Measurements from ENCODE around the gene RBM20. TPM values are rescaled to one million over a fixed set of nuclear protein-coding genes. Genes with fewer than 3 reads are reported as not detected.

RBM20 gene
- total RNA-seq, 1 donor from 2014 or later: 105 TPM

DNA sequence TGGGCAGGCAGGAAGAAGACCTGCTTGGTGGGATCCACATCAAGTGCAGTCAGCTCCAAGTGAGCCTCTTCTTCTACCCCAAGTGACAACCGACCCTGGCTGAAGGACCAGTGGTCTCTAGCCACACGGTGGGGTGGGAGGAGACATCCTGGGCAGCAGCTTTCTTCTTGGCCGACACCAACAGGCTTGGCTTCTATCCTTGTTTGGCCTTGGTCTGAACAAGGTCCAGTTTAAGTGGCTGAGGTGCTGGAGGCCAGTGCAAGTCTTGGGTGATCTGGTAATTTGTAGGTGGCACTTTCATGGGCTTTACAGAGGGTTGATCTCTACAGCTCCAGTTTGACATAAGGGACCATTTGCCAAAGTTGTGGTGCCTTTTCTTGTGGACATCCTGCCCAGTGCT, 164.0 kb downstream of the RBM20 start:
- intact Hi-C loops (cut with DNase I): no loop called here
- no peak for DNase-seq (ENCODE audit: low spot score)

DNA sequence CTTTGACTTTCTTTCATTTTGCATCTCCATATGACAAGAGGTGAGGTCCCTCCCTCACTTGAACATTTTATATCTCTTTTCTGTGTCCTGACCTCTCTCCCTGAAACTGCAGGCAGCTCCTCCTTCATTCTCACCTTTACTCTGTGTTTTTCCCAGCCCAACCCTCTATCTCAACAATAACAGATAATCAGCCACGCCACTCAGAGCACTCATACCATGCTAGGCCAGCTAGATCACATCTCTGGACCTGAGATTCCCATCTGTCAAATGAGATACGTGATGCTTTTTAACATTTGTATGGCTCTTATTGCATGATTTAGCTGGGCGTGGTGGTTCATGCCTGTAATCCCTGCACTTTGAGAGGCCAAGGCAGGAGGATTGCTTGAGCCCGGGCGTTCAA, 164.5 kb downstream of the RBM20 start:
- no peak for DNase-seq (ENCODE audit: low spot score)
- intact Hi-C loops (cut with DNase I): no loop called here

DNA sequence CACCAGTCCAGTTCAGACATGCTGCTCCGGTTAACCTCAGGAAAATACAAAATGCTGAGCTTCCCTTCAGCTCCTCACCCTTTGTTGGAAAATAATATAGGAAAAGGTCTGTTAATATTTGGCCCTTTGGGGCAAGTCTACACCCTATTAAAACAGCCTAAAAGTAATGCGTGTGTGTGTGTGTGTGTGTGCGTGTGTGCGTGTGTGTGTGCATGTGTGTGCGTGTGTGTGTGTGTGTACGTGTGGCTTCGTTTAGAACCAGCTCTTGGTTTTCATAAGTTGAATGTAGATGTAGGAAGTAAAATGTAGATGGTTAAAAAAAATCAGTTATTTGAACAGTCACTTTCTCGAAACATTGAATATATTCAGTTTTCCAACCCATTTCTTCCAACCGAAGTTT, 166.5 kb downstream of the RBM20 start:
- DNase-seq (ENCODE audit: low spot score): no peak
- intact Hi-C loops (cut with DNase I): no loop called here

DNA sequence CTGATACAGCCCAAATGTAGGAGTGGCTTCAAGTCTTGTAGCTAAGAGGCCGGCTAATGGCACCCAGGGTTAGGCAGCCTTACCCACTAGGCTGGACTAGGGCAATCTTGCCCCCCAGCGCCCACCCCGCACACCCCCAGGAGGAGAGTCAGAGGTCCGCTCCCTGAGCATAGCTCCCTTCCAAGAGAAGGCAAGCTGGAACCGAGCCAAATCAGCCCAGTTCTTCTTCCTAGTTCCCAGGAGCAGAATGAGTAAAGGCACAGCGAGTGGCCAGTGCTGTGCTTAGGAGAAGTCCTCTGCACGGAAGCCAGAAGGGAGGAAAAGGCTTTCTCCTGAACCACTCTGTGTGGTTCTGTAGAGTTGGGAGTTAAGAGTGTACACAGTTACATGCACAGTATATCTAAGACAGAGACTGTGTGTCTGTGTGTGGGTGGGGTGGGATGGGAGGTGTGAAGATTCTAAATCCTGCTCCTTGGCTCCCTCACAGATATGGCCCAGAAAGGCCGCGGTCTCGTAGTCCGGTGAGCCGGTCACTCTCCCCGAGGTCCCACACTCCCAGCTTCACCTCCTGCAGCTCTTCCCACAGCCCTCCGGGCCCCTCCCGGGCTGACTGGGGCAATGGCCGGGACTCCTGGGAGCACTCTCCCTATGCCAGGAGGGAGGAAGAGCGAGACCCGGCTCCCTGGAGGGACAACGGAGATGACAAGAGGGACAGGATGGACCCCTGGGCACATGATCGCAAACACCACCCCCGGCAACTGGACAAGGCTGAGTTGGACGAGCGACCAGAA, 167.8 kb downstream of the RBM20 start:
- no peak for DNase-seq (ENCODE audit: low spot score)
- intact Hi-C loops (cut with DNase I): no loop called here

DNA sequence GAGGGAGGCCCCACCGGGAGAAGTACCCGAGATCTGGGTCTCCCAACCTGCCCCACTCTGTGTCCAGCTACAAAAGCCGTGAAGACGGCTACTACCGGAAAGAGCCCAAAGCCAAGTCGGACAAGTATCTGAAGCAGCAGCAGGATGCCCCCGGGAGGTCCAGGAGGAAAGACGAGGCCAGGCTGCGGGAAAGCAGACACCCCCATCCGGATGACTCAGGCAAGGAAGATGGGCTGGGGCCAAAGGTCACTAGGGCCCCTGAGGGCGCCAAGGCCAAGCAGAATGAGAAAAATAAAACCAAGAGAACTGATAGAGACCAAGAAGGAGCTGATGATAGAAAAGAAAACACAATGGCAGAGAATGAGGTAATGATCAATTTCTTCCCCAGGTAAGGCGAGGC, 168.4 kb downstream of the RBM20 start:
- intact Hi-C loops (cut with DNase I): no loop called here
- DNase-seq (ENCODE audit: low spot score): no peak

DNA sequence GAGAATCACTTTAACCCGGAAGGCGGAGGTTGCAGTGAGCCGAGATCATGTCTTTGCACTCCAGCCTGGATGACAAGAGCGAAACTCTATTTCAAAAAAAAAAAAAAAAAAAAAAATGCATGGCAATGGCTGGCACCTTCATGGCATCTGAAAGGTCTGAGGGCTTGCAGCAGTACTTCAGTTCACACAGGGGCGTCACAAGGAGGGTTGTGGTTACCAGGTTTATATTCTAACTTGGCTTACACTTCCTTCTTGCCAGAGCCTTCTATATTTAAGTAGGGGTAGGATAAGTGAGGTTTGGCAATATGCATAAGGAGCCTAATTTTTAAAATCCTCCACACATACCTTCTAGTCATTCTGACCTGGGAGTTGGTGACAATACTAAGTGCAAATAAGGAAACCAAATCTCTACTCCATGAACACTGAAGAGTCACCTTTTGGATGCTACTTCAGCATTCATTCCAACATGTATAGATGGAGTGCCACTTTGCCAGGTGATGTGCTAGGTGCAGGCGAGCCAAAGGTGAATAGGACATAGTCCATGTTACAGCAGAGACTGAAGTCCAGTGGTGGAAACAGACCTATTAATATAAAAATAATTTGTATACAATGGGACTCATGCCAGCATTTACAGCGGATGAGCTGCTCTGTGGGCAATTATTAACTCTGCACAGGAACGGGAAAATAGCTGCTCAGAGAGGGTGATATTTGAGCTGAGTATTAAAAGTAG, 169.8 kb downstream of the RBM20 start:
- intact Hi-C loops (cut with DNase I): no loop called here
- DNase-seq (ENCODE audit: low spot score): no peak

DNA sequence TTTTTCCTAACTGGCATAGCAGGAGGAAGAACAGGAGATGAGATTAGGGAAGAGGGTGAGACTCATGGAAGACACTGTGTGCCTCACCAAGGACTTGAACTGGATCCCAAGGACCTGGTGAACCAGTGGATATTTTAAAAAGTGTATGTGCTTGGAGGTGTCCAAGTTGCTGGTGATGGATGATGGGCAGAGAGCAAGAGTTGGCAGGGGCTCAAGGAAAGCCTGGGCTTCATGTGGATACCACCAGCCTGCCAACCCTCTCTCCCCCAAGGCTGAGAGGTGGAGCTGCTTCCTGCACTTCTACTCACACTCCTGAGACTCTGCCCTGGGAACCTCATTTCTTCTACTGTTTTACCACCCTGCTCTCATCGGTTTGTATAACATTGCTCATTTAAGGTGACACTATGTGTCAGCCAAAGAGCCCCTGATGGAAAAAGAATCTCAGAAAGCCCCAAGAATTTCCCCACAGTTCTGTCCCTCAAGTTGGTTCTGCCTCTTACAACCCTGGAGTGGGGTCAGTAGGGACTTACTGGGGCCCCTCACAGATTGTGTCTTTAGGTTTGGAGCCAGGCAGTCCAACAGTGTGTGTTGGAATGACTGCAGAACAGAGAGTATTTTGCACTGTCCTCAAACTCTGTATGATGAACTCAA, 171.3 kb downstream of the RBM20 start:
- DNase-seq (ENCODE audit: low spot score): no peak
- intact Hi-C loops (cut with DNase I): no loop called here

DNA sequence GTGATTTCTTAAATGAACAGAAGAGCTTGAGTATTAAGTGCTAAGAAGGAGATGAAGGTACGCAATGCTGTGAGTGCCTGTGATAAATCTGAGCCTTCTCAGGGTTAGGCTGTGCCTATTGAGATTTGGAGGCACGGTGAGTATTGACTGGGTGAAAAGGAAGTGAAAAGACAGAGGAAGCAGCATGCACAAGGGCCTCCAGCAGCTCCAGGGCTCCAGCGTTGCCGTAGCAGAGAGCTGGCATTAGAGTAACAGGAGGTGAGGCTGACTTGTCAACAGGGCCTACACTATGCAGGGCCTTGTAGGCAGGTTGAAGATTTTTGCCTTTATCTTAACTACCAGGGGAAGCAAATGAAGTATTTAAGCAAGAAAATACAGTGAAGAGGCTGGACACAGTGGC, 173.5 kb downstream of the RBM20 start:
- intact Hi-C loops (cut with DNase I): no loop called here
- DNase-seq (ENCODE audit: low spot score): no peak

DNA sequence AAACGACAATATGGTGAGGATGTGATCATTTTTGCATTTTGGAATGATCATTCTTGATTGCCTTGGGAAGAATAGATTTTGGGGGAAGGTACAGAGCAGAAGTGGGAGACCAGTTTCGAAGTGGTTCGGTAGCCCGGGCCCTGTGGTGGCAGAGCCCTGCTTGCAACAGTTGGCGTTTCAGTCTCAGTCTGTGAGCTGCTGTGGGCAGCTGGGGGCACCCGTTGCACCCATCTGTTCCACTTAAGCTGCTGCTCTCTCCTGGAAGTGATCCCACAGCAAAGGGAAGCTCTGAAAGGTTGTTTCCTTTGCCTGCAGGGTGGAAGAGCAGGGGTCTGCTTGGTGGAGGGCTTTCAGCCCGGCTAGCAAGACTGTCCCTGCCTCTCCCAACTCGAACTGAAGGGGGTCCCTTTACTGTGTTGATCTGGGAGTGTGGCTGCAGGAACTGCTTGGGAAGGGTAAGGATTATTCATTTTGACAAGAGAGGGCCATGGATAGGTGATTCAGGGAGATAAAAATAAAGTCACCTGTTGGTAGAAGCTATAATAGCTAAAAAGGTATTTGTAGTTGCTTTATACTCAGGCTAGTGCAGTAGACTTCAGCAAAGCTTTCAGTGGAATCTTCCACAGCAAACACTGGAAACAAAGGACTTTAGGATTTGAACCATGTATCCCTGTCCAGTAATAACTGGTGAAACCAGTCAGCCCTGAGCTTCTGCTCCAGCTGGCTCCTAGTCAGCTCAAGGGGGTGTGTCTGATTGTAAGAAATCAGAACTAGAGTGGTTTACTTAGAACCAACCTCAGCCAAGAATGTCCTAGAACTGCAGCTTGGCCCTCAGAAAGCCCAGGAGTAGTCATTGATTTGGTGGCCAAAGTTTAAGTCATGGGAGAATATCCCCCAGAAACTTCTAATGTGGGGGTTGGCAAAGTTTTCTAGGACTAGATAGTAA, 174.4 kb downstream of the RBM20 start:
- no peak for DNase-seq (ENCODE audit: low spot score)
- intact Hi-C loops (cut with DNase I): no loop called here

DNA sequence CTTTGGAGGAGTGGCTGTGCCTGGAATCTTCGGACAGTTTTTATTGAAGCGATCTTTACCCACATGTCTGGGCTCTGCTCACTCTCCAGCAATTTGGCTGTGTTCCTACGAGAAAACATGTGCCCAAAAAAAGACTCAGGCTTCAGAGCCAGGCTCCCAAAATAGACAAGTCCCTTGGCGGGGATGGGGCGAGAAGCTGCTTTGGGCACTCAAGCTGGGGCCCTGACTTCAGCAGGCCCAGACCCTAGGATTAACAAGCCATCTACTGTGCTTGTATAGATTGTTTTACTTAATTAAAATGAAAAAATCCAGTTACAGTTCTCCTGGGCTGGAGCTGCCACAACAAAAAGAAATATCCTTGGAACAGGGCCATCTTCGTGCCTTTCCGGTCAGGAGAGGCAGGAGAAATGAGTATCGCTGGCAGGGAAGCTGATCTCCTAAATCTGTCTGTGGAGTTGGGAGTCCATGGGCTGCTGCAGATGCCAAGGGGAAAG, 176.2 kb downstream of the RBM20 start:
- intact Hi-C loops (cut with DNase I): loop anchor here (5.0 kb wide), 1 partner anchor 52 kb away; the partner anchor contains the start of gene PDCD4
- peak; percentile 82 for DNase-seq (ENCODE audit: low spot score)

DNA sequence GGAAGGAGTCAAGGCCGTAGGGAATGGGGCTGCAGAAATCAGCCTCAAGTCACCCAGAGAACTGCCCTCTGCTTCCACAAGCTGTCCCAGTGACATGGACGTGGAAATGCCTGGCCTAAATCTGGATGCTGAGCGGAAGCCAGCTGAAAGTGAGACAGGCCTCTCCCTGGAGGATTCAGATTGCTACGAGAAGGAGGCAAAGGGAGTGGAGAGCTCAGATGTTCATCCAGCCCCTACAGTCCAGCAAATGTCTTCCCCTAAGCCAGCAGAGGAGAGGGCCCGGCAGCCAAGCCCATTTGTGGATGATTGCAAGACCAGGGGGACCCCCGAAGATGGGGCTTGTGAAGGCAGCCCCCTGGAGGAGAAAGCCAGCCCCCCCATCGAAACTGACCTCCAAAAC, 177.4 kb downstream of the RBM20 start:
- DNase-seq (ENCODE audit: low spot score): no peak
- intact Hi-C loops (cut with DNase I): loop anchor here (5.0 kb wide), 1 partner anchor 51 kb away; the partner anchor contains the start of gene PDCD4

DNA sequence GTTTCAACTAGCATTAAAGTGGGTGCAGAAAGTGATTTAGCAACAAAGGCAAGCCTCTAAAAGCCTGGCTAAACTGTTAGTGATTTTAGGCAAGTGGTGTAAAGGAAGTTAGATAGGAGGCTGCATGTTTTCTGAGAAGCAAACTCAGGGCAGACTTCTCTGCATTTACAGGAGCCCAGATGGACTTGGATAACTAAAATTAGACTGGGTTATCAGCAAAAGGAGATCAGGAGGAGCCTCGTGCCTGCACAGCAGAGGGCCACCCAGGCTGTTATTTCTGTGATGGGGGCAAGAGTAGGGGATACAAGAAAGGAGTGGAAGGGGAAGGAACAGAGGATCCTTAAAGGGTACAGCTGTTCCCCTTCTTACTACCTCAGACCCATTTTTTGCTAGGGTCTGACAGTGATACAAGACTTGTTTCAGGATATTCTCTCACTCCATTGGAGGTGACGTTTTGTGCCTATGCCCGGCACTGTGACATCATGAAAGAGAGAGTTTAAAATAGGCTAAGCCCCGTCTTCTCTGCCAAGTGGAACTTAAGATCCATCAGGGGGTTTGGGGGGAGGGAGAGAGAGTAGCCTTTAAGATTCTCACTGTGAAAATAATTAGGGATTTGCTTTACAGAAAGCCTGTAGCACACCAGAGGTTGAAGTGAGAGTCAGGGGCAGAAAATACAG, 178.0 kb downstream of the RBM20 start:
- no peak for DNase-seq (ENCODE audit: low spot score)
- intact Hi-C loops (cut with DNase I): loop anchor here (5.0 kb wide), 1 partner anchor 50 kb away; the partner anchor contains the start of gene PDCD4

DNA sequence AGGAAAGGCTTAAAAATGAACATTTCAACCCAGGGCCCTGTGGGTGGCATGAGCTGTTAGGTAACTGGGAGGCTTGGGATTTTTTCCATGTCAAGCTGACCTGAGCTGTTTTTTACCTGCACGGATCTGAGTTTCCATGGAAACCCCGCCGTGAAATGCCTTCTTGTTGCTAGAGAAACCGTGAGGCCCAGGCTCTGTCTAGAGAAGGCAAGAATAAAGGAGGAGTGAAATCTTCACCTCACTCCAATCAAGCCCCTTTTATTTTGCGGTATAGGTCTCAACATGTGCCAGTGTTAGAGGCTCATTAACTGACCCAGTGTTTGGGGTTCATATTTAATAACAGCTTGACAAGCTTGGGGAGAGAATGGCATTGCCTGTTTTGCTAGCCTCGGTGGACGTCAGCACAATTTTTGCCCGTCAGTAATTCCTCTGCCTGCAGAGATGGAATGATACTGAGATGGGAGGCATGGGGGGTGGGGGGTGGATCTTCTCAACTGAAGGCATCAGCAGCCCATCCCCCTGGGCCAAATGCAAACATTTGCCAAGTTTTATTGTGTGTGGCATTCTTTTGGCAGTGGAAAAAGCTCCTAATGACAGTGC, 178.7 kb downstream of the RBM20 start:
- DNase-seq (ENCODE audit: low spot score): no peak
- intact Hi-C loops (cut with DNase I): loop anchor here (5.0 kb wide), 1 partner anchor 49 kb away; the partner anchor contains the start of gene PDCD4

DNA sequence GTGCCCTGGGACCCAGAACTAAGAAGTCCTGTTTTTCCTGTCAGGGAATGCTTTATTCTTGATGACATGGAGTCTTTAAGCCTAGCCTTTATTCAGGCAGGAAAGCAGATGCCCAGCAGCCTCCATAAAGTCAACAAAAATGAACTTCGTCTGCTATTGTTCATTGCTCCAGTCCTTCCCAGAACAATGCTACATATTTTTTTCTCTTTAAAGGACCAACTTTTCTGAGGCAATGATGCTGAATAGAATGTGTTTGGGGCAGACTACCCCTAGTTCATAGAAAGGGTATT, 180.0 kb downstream of the RBM20 start:
- DNase-seq (ENCODE audit: low spot score): no peak
- intact Hi-C loops (cut with DNase I): loop anchor here (5.0 kb wide), 1 partner anchor 48 kb away; the partner anchor contains the start of gene PDCD4

DNA sequence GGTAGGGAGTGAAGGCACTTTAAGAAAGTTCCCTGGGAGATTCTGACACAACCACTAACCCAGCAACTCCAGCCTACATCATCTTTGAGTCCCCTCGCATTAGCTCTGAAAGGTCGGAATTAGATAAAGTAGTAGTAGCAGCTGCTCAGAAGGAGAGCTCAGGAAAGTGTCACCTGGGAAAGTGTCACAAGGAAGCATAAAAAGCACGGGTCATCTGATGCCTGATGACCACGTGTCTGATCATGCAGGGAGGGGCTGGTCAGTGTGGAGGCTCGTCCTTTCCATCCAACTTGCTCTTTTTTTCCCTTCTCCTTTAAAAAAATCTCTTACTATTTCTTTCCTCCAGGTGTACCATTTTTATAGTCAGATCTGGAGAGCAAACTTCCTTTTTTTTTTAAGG, 180.5 kb downstream of the RBM20 start:
- no peak for DNase-seq (ENCODE audit: low spot score)
- intact Hi-C loops (cut with DNase I): loop anchor here (5.0 kb wide), 1 partner anchor 48 kb away; the partner anchor contains the start of gene PDCD4

DNA sequence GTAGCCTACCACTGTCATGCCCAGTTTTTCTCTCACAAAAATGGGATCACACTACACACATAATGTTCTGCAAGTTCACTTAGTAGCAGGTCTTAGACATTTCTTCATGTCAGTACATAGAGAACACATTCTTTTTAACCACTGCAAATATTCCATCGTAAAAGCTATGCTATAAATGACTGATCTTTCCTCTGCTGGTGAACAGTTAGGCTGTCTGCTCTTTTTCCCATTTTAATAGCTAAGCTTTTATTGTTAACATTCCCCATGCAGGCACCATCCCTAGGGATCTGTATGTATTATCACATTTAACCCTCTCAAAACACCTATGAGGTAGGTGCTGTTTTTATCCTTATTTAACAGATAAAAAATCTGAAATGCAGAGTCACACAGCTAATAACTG, 181.4 kb downstream of the RBM20 start:
- no peak for DNase-seq (ENCODE audit: low spot score)
- intact Hi-C loops (cut with DNase I): no loop called here

DNA sequence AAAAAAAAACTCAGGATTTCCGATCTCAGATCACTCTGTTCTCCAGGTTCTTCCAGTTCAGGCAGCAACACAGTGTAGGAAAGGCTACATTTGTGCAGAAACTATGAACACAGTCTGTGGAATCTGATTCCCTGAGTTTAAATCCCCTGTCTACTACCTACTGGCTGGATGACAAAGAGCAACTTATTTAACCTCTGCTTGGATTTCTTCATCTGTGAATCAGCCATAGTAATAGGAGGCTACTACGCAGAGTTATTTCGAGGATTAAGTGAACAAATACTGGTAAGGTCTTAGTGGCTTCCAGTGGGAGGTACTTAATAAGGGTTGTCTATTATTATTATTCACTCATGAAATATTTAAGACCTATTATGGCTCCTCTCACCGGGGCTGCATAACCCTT, 183.3 kb downstream of the RBM20 start:
- intact Hi-C loops (cut with DNase I): no loop called here
- no peak for DNase-seq (ENCODE audit: low spot score)

DNA sequence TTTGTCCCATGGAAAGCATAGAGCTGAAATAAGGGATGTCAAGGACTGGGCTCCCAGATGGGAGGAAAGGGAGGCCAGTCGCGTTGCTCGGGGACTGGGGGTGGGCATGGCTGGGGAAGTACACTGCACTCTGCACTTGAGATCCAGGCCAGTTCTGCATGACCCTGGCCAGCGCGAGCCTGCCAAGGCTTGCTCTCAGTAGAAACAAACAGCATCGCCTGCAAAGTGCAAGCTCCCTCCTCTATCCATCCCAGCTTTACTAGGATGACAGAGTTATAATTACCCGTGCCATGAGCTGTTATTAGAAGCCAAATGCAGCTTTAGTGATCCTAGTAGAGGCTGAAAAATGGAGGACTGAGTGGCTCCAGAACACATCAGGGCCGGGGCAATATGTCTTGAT, 183.7 kb downstream of the RBM20 start:
- DNase-seq (ENCODE audit: low spot score): no peak
- intact Hi-C loops (cut with DNase I): no loop called here
